Lower leg skin (tissue), 3 donors: ENCODE data around the gene PGAP3.

ENCODE experiments used
- CTCF ChIP-seq, 3 donors: fragments of 450-650 bp; IDR thresholded peaks; one replicate each; pipeline ENCODE4 v1.5.1; 2016; ENCODE audit warnings: antibody characterized with exemption in 3 of 3, mild to moderate bottlenecking in 3 of 3, moderate library complexity in 2 of 3
- POLR2A ChIP-seq, 2 donors: fragments of 450-650 bp; IDR thresholded peaks; one replicate each; pipeline ENCODE4 v1.6.1; 2016 to 2017; ENCODE audit warnings: antibody characterized with exemption in 2 of 2, mild to moderate bottlenecking in 1 of 2, moderate library complexity in 1 of 2

DNA sequence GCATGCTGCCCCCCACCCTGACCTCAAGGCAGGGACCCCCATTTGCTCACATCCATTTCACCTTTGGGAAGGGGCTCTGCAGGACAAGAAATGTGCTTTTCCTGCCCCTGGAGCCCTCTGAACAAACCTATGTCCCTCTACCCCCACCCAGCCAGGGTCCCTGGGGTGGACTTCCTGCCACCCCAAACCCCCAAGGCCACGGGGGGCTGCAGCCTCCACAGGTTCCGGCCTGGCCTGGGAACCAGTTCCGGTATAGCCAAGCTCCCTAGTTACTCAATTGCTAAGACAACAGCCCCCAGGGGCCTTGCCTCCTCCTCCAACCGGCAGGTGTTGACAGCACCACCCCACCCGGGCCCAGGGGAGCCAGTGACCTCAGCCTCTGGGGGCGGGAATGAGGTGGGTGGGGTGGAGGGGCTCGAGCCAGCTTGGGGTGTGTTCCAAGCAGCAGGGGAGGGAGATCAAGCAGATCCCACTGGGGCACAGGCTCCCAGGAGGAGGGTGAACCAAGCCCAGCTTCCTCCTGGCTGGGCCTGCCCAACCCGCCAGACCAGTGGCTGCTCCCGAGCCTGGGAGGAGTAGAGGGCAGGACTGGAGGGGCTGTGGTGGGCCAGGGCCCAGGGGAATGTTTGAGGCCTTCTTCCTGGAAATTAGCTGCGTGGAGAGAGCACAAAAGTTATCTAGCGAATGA, 13.0 kb downstream of the PGAP3 start:
- no peak for TF ChIP-seq CTCF (IDR thresholded peaks at IDR 0.05)
- TF ChIP-seq POLR2A (IDR thresholded peaks at IDR 0.05), result no peak
